SKM-1 treated with dmso at 0.1 percent for 144 hours (cell line): ENCODE data around the gene OR8G5.

Experiments used
- DNase-seq: peaks from one replicate; lab custom pipeline; 2025; ENCODE audit not compliant: unreplicated experiment; lab: John Stamatoyannopoulos, UW

OR8G5 gene

GRCh38 chr11:124285610-124286344 is 29.6 kb downstream of the OR8G5 start:
- DNase-seq: no peak

- peak; percentile 79 for DNase-seq
These were observed 38.5 kb downstream of the OR8G5 start for GRCh38 chr11:124294687-124295086.

- no peak for DNase-seq
These were observed 39.8 kb downstream of the OR8G5 start for GRCh38 chr11:124296016-124296415.

- no peak for DNase-seq
These were observed 41.7 kb downstream of the OR8G5 start for GRCh38 chr11:124297921-124298320.

- DNase-seq: peak; percentile 8
These were observed 45.4 kb downstream of the OR8G5 start for GRCh38 chr11:124301548-124301947.

GRCh38 chr11:124302347-124303125 is 46.4 kb downstream of the OR8G5 start:
- DNase-seq: no peak

GRCh38 chr11:124307093-124307492 is 50.9 kb downstream of the OR8G5 start:
- DNase-seq: no peak

GRCh38 chr11:124310721-124311120 is 54.5 kb downstream of the OR8G5 start:
- no peak for DNase-seq

- DNase-seq: no peak
These were observed 55.1 kb downstream of the OR8G5 start for GRCh38 chr11:124311269-124311668.

GRCh38 chr11:124311670-124312069 is 55.5 kb downstream of the OR8G5 start:
- no peak for DNase-seq

- no peak for DNase-seq
These were observed 57.0 kb downstream of the OR8G5 start for GRCh38 chr11:124313131-124313530.

- DNase-seq: no peak
These were observed 57.7 kb downstream of the OR8G5 start, which contains the start of gene OR8D1 for GRCh38 chr11:124313849-124314248. OR8D1 (minus strand) TSS chr11:124313949; CDS start chr11:124310766, 3,183 bp downstream.

GRCh38 chr11:124315052-124315451 is 58.9 kb downstream of the OR8G5 start:
- no peak for DNase-seq
